Measurements from ENCODE around the gene DTNB.
"Not testable (repeated sequence)": the region's sequence is repeated elsewhere in the genome, so short reads cannot be mapped to it uniquely, and the experiment has no call there.

Gene DTNB

GRCh38 chr2:25585189-25585588 is 88.2 kb downstream of the DTNB start:
- DNase-seq: no peak

GRCh38 chr2:25582077-25582830 is 91.1 kb downstream of the DTNB start:
- DNase-seq: no peak

GRCh38 chr2:25576596-25576995 is 96.8 kb downstream of the DTNB start:
- no peak for DNase-seq

DNA sequence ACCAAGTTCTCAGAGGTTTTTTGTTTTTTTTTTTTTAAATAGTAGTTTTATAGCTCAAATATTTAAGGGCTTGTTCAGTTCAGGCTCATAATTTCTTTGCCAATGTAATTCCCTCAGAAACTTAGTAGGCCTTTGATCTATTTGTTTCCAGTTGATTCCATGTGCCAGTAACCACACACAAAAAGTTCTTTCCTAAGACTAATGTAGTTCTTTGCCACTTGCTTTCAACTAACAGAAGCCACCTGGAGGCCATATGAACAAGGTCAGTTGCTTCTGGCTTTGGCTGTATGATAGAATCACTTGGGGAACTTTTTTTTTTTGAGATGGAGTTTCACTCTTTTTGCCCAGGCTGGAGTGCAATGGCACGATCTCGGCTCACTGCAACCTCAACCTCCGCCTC is 100.7 kb downstream of the DTNB start:
- DNase-seq: no peak

GRCh38 chr2:25570161-25570845 is 103.1 kb downstream of the DTNB start:
- DNase-seq: no peak

- DNase-seq: no peak
These were observed 106.0 kb downstream of the DTNB start for GRCh38 chr2:25567406-25567805.

DNA sequence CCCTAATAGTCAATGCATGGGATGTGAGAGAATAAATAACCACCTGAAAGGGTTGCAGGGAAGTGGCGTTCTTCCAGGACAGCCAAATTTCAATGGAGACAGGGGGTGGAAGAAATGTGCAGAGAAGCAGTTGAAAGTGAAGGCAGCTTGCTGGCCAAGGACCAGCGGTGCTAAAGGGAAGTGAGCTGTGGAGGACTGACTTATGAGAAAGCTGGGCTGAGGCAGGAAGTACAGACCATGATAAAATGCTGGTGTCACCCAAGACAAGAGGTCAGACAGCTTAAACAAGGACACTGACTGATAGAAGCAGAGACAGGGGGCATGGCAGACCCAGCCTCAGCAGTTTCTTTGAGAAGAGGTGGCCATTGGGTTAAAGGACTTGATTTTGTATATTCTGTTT is 106.7 kb downstream of the DTNB start:
- DNase-seq: no peak

GRCh38 chr2:25566094-25566493 is 107.3 kb downstream of the DTNB start:
- no peak for DNase-seq

GRCh38 chr2:25561136-25561850 is 112.1 kb downstream of the DTNB start:
- no peak for DNase-seq

DNA sequence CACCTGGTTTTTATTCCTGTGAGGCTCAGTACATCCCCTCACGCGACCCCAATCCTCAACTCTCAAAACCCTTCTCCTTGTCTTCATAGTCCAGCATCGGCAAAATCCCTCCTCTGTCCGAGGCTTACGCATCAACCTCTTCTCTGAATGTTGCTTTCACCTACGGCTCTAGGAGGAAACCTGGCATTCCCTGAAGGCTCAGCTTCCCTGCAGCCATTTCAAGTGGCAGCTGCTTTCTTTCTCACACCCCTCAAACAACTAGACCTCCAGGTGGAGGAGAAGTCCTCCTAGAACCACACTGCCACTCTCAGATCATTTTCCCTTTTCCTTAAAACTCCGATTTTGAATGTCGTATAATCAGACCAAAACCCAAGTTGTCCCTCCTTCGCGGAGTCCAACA is 114.2 kb downstream of the DTNB start:
- DNase-seq: no peak

- DNase-seq: peak; percentile 13
These were observed 115.1 kb downstream of the DTNB start for GRCh38 chr2:25558262-25558661.

DNA sequence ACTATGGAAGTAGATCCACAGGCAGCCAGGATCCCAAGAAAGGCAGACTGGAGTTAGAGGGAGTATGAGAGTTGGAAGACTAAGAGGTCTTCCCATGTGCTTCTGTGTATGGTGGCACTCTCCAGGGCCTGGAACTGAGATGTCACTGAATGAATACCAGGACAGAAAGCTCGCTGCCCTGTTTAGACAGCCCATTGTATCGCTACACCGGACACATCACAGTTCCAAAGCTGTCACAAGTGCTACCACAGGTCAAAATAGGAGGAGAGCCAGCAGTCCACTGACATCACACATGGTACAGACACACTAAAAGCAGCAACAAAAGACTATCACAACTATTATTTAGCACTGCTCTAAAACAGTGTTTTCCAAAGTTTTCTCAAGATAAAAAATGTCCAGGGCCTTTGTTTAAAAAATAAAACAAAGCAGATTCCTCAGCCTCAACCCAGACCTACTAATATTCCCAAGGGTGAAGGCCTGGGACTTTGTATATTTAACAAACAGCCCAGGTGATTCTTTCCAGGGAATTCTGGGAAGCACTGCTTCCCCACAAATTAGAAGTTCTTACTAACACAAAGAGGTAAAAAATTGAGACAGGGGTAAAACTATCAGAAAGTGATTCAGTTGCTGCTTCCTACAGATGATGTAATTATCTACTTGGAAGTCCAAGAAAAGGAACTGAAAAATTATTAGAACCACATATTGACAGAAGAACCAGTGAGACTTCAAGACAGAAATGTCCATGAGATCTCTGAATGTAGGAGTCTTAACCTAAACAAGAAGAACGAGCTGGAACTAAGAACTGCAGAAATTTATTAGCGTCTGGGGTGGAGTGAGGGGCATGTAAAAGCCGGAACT is 116.0 kb downstream of the DTNB start:
- no peak for DNase-seq

- no peak for DNase-seq
These were observed 121.1 kb downstream of the DTNB start for GRCh38 chr2:25552318-25552717.

DNA sequence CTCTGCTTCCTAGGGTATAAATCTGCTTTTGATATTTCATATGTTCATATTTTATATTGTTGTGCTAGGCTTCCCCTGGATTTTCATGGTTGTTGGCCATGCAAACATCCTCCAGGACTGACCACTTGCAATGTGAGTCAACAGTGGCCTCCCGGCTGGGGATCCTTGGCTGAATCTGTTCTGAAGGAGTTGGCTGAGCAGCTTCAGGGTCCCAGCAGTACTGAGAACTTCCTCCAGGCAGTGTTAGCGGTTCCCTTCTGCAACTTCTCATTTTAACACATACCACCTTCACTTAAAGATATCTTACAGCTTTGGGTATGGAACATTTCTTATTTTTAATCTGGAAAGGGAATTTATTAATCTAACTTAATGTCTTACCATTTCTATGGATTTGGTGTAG is 122.1 kb downstream of the DTNB start:
- DNase-seq: no peak

- DNase-seq: not testable (repeated sequence)
These were observed 123.8 kb downstream of the DTNB start for GRCh38 chr2:25549571-25549970.

DNA sequence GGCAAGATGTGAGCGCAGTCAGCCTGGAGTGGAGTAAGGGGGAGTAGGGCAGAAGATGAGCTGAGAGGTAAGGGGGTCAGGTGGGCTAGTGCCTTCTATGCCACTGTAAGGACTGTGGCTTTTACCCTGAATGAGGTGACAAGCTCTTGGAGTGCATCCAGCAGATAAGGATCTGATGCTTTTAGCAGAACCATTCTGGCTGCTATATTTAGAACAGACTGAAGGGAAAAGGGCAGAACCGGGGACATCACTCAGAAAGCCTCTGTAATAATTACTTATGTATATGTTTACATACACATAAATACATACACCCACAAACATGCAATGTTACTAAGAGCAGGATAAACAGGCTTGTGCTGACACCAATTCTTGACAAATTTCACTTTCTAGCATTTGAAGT is 124.8 kb downstream of the DTNB start:
- no peak for DNase-seq

- DNase-seq: no peak
These were observed 126.5 kb downstream of the DTNB start for GRCh38 chr2:25546852-25547251.

- no peak for DNase-seq
These were observed 127.5 kb downstream of the DTNB start for GRCh38 chr2:25545899-25546298.

- no peak for DNase-seq
These were observed 128.9 kb downstream of the DTNB start for GRCh38 chr2:25544445-25544844.

GRCh38 chr2:25543939-25544338 is 129.4 kb downstream of the DTNB start:
- DNase-seq: no peak

DNA sequence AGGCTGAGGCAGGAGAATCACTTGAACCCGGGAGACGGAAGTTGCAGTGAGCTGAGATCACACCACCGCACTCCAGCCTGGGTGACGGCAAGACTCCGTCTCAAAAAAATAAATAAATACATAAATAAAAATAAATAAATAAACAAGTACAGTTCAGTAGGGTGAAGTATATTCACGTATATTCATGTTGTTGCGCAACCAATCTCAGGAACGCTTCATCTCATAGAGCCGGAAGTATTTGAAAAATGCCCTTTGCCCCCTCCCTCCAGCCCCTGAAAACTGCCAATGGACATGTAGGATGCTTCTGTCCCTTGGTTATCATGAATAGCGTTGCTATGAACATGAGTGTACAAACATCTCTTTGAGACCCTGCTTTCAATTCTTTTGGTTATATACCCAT is 132.0 kb downstream of the DTNB start:
- DNase-seq: no peak

DNA sequence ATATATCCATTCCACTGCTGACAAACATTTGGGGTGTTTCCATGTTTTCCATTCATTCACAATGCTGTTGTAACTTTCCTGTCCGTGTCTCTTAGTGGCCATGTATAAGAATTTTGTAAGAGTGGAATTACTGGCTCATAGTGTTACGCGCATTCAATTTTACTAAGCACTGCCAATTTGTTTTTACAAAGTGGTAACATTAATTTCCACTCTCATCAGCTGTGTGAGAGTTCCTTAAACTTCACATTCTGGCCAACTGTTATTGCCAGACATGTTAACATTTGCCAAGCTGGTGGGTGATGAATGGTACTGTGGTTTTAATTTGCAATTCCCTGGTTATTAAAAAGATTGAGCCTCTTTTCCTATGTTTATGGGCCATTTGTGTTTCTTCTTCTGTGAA is 134.2 kb downstream of the DTNB start:
- no peak for DNase-seq

DNA sequence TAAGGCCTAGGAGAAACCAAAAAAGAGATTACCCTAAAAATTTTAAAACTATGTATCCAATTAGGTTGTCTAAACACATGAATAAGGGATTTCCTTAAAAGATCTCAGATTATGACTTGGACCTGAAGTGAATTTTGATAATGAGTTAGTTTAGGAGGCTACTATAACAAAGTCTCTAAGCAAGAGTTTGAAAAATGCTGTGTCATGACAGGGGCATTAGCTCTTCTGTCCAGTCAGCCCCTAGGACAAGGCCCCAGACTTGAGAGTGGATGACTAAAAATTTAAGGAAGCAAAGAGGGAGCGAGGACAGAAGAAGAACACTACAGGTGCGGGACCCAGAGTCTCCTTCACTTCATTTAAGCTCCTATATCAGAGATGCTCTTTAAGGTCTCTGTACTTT is 135.9 kb downstream of the DTNB start:
- no peak for DNase-seq
